Naive thymus-derived CD4-positive, alpha-beta T cell (primary cell): ENCODE measurements around the gene SNAI1. TPM values are rescaled to one million over a fixed set of nuclear protein-coding genes. Genes with fewer than 3 reads are reported as not detected.
A peak's percentile ranks its signal among the peaks of the same experiment; 100 is the strongest.

ENCODE experiments used
- ATAC-seq: fragments of 150-1000 bp; cut with Tn5 transposase; 2 replicates; pipeline ENCODE4 v1.10.0; 2021; ENCODE audit warnings: mild to moderate bottlenecking, moderate library complexity
- CTCF ChIA-PET: fragments of 350-600 bp; sonication (Branson Sonifier 250); formaldehyde crosslinking; loops from one replicate; lab custom pipeline; 2021; ENCODE audit warnings: antibody characterized with exemption; lab: Charles Lee
- POLR2A ChIA-PET: fragments of 350-600 bp; sonication (Branson Sonifier 250); formaldehyde crosslinking; loops from one replicate; lab custom pipeline; 2021; ENCODE audit warnings: antibody characterized with exemption, inconsistent platforms; lab: Charles Lee
- DNase-seq, 9 donors: peaks; one replicate each; pipeline versions ENCODE4 v3.0.0 to v3.0.0-alpha.2; 2020 to 2022; ENCODE audit warnings: mixed read lengths in 1 of 9
- H3K27ac ChIP-seq: one replicate; pipeline ENCODE4 v1.7.0; 2013; ENCODE audit warnings: mild to moderate bottlenecking, low read depth, low read length, moderate library complexity
- H3K27me3 ChIP-seq, 2 donors: one replicate each; pipeline ENCODE4 v1.7.0; 2013; ENCODE audit warnings: low read length in 2 of 2, mild to moderate bottlenecking in 2 of 2, moderate library complexity in 2 of 2; ENCODE audit not compliant: control insufficient read depth in 2 of 2, insufficient read depth in 2 of 2
- H3K36me3 ChIP-seq, 3 experiments: 1 replicate in 2 of 3; 2 replicates in 1 of 3; pipeline ENCODE4 v1.7.0; 2013; ENCODE audit warnings: low read length in 3 of 3, mild to moderate bottlenecking in 3 of 3, moderate library complexity in 1 of 3; ENCODE audit not compliant: insufficient read depth in 3 of 3, control insufficient read depth in 2 of 3
- H3K4me1 ChIP-seq, 2 donors: one replicate each; pipeline ENCODE4 v1.7.0; 2013; ENCODE audit warnings: low read length in 2 of 2, mild to moderate bottlenecking in 2 of 2, moderate library complexity in 1 of 2; ENCODE audit not compliant: control insufficient read depth in 2 of 2, insufficient read depth in 2 of 2
- H3K4me3 ChIP-seq: 2 replicates; pipeline ENCODE4 v1.7.0; 2013; ENCODE audit warnings: mild to moderate bottlenecking, low read length
- H3K9me3 ChIP-seq, 3 experiments: 1 replicate in 2 of 3; 2 replicates in 1 of 3; pipeline ENCODE4 v1.7.0; 2013; ENCODE audit warnings: low read length in 3 of 3; ENCODE audit not compliant: control insufficient read depth in 2 of 3
- H3K27ac Mint-ChIP-seq, 9 donors: one replicate each; pipeline ENCODE4 v1.8.0; 2020 to 2022; ENCODE audit warnings: mixed read lengths in 9 of 9, mild to moderate bottlenecking in 8 of 9, moderate library complexity in 5 of 9, inconsistent platforms in 2 of 9
- H3K27me3 Mint-ChIP-seq, 5 donors: one replicate each; pipeline ENCODE4 v1.8.0; 2021 to 2022; ENCODE audit warnings: mixed read lengths in 5 of 5, mild to moderate bottlenecking in 1 of 5
- H3K36me3 Mint-ChIP-seq, 5 donors: one replicate each; pipeline ENCODE4 v1.8.0; 2020 to 2022; ENCODE audit warnings: mixed read lengths in 5 of 5, mild to moderate bottlenecking in 3 of 5, inconsistent platforms in 1 of 5
- H3K4me1 Mint-ChIP-seq, 7 donors: one replicate each; pipeline ENCODE4 v1.8.0; 2020 to 2022; ENCODE audit warnings: mixed read lengths in 7 of 7, mild to moderate bottlenecking in 3 of 7, inconsistent platforms in 1 of 7
- H3K4me3 Mint-ChIP-seq, 10 donors: one replicate each; pipeline ENCODE4 v1.8.0; 2020 to 2022; ENCODE audit warnings: mild to moderate bottlenecking in 10 of 10, mixed read lengths in 10 of 10, moderate library complexity in 6 of 10, inconsistent platforms in 2 of 10
- H3K9me3 Mint-ChIP-seq, 11 donors: one replicate each; pipeline ENCODE4 v1.8.0; 2020 to 2022; ENCODE audit warnings: mixed read lengths in 11 of 11, mild to moderate bottlenecking in 4 of 11, inconsistent platforms in 1 of 11, moderate library complexity in 1 of 11
- intact Hi-C, 2 donors: fragments of 100-400 bp; cut with micrococcal nuclease; formaldehyde crosslinking; loops; one replicate each; pipeline ENCODE4 v1.15.1; 2023
- polyA plus RNA-seq, 2 donors: library from polyadenylated mRNA; unstranded; fragments of 300-500 nt; fragmentation: Illumina TruSeq; gene quantifications; one replicate each; pipeline ENCODE4 v1.2.3, GENCODE V29; 2021
- total RNA-seq, 6 experiments: library from RNA in 5 of 6; stranded (reverse) in 5 of 6; gene quantifications; 1 replicate in 5 of 6; 2 replicates in 1 of 6; pipeline ENCODE4 v1.2.3 and lab custom pipeline; 2021 to 2026

SNAI1 gene
- total RNA-seq, result 1 to 10 TPM in 2 of 5 experiments, under 1 TPM in 3; 0.22 to 7.0 (median 0.34) TPM
- under 1 TPM; 0.28 to 0.34 TPM for polyA plus RNA-seq
- 16.0 reads per million, percentile 45 among the genes with 10 or more reads in this experiment for total RNA-seq (lab: John Stamatoyannopoulos, UW)

DNA sequence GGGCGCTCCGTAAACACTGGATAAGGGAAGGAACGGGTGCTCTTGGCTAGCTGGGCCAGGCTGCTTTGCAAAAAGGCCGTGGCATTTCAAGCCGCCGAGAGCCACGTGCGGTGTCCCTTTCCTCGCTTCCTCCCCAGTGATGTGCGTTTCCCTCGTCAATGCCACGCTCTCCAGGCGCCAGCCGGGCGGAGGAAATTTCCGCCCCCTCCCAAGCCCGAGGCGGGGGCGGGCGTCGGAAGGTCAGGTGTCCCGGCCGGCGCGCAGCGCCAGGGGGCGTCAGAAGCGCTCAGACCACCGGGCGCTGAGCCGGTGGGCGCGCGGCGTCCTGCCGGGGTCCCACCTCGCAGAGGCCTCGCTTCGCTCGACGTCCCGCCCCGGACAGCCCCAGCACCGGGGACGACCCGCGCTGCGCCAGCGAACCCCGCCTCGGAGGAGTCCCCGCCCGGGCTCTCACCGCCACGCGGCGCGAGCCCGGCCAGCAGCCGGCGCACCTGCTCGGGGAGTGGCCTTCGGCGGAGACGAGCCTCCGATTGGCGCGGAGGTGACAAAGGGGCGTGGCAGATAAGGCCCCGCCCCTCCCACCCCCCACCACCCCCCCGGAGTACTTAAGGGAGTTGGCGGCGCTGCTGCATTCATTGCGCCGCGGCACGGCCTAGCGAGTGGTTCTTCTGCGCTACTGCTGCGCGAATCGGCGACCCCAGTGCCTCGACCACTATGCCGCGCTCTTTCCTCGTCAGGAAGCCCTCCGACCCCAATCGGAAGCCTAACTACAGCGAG, at the start of gene SNAI1:
SNAI1 (plus strand) TSS at position 635 of the 777 bp plus-strand sequence; CDS start at position 715, 80 bp downstream.
- H3K27ac ChIP-seq, result peak within 1 kb of the TSS; percentile 72
- Mint-ChIP-seq H3K4me3 (peak within 1 kb of the TSS; percentile 67 to 85 (median 76)), H3K9me3 (no peaks in the 10 kb centered on the region), H3K27ac (peak within 1 kb of the TSS; percentile 2 to 88 (median 68)), H3K36me3 (no peaks in the 10 kb centered on the region), H3K4me1 (peaks cover 12 to 31% (median 25%) of the 10 kb centered on the region in 7 donors), H3K27me3 (peaks cover 0 to 37% (median 0%) of the 10 kb centered on the region in 5 donors)
- H3K4me3 ChIP-seq, result peak within 1 kb of the TSS; percentile 57
- no peaks in the 10 kb centered on the region for H3K27me3 ChIP-seq
- peak; percentile 67 to 86 (median 84) for DNase-seq
- H3K9me3 ChIP-seq, result no peaks in the 10 kb centered on the region
- no peaks in the 10 kb centered on the region for H3K36me3 ChIP-seq
- ChIA-PET POLR2A (interaction anchor here (0.7 to 3.8 kb wide), 5 partner anchors 46 to 187 kb away, joined by 3 to 21 read pairs (median 3); partner anchors contain the start of genes PEDS1, RNF114 and SLC9A8), CTCF (interaction anchor here (0.6 to 4.6 kb wide), 5 partner anchors 86 to 203 kb away, joined by 3 to 45 read pairs (median 10); no protein-coding TSS in a partner anchor)
- H3K4me1 ChIP-seq, result peaks cover 11 to 18% of the 10 kb centered on the region in 2 donors
- ATAC-seq, result peak; percentile 97
- intact Hi-C loops, result loop anchor here (1.0 to 5.0 kb wide), 4 partner anchors 46 to 748 kb away; partner anchors contain the start of genes RNF114 (in 2 of the 2), UBE2V1 (in 2 of the 2) and PARD6B (in 1 of the 2)

DNA sequence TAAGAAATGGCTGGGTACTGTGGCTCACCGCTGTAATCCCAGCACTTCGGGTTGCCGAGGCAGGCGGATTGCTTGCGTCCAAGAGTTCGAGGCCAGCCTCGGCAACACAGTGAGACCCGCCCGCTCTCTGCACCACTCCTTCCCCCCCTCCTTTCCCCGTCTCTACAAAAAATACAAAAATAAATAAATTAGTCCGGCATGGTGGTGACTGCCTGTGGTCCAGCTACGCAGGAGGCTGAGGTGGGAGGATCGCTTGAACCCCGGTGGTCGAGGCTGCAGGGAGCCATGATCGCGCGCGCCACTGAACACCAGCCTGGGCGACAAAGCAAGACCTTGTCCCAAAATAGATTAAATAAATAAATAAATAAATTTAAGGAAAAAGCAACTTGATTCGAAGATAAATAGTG, 47.0 kb upstream of the SNAI1 start:
- Mint-ChIP-seq H3K36me3 (peaks cover 0 to 6% (median 0%) of the 10 kb centered on the region in 5 donors), H3K4me3 (peak overlapping the region; percentile 74 to 100 (median 98)), H3K27ac (peak overlapping the region in 8 of 9 donors; percentile 59 to 97 (median 93)), H3K9me3 (peaks cover 0 to 2% (median 0%) of the 10 kb centered on the region in 11 donors), H3K4me1 (peaks cover 33 to 55% (median 47%) of the 10 kb centered on the region in 7 donors), H3K27me3 (no peaks in the 10 kb centered on the region)
- ChIA-PET POLR2A (interaction anchor here (0.6 to 4.4 kb wide), 5 partner anchors 8 to 747 kb away, joined by 3 to 44 read pairs (median 3); partner anchors contain the start of gene SPATA2), CTCF (interaction anchor here (1.0 kb wide), 1 partner anchor 18 kb away, joined by 3 read pairs; no protein-coding TSS in a partner anchor)
- DNase-seq, result no peak
- Histone ChIP-seq H3K27ac (peak overlapping the region; percentile 95), H3K36me3 (peaks cover 0 to 13% (median 4%) of the 10 kb centered on the region in 3 experiments), H3K4me1 (peaks cover 20 to 27% of the 10 kb centered on the region in 2 donors), H3K27me3 (no peaks in the 10 kb centered on the region), H3K9me3 (no peaks in the 10 kb centered on the region), H3K4me3 (peak overlapping the region; percentile 43)
- intact Hi-C loops, result loop anchor here (1.0 to 10.0 kb wide), 14 partner anchors 7 to 1011 kb away; partner anchors contain the start of genes PTPN1 (in 2 of the 2), SNAI1 (in 2 of the 2), SPATA2 (in 2 of the 2) and ADNP (in 1 of the 2)
- ATAC-seq, result no peak

DNA sequence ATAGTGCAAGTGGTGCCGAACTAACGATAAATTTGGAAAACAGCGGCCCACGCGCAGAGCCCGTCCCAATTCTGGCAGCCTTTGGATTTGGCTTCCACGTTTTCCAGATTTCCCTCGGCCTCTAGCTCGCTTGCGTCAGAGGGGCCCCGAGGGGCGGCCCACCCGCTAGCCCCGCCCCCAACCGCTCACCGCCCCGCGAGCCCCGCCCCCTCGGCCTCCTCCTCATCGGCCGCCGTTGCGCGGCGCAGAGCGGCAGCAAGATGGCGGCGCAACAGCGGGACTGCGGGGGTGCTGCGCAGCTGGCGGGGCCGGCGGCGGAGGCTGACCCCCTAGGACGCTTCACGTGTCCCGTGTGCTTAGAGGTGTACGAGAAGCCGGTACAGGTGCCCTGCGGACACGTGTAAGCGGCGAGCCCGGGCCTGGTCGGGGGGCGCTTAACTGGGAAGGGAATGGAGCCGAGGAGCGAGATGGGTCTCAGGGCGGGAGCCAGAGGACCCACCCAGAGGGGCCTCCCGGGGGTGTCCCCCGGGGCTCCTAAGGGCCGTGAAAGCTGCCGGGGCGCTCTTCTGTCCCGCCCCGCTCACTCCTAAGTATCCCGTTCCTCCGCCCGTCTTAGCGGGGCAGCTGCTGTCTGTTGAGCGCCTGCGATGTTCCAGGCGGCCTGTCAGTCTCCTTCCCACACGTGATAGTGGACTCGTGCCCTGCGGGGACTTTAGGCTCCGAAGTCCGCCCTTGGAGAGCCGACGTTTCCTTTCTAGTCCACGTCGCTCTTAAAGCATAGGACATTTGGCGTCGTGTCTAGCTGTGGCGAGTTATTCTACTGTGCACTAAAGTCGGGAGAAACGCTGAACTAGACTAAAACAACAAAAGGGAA, 46.4 kb upstream of the SNAI1 start, which contains the start of gene RNF114:
RNF114 (plus strand) TSS at position 245 of the 874 bp plus-strand sequence; CDS start at position 261, 16 bp downstream.
- Histone ChIP-seq H3K4me3 (peak within 1 kb of the TSS; percentile 90), H3K27me3 (no peaks in the 10 kb centered on the region), H3K4me1 (peaks cover 20 to 27% of the 10 kb centered on the region in 2 donors), H3K36me3 (peaks cover 0 to 19% (median 4%) of the 10 kb centered on the region in 3 experiments), H3K9me3 (no peaks in the 10 kb centered on the region), H3K27ac (peak within 1 kb of the TSS; percentile 95)
- intact Hi-C loops, result loop anchor here (1.0 to 10.0 kb wide), 14 partner anchors 8 to 1012 kb away; partner anchors contain the start of genes PTPN1 (in 2 of the 2), SNAI1 (in 2 of the 2), SPATA2 (in 2 of the 2) and ADNP (in 1 of the 2)
- peak within 1 kb of the TSS; percentile 83 to 98 (median 95) for H3K27ac Mint-ChIP-seq
- H3K4me3 Mint-ChIP-seq, result peak within 1 kb of the TSS; percentile 95 to 100 (median 98)
- ChIA-PET POLR2A (interaction anchor here (0.6 to 4.4 kb wide), 11 partner anchors 8 to 748 kb away, joined by 3 to 44 read pairs (median 4); partner anchors contain the start of gene SPATA2), CTCF (interaction anchor here (1.0 to 1.5 kb wide), 2 partner anchors 9 to 19 kb away, joined by 3 to 4 read pairs; no protein-coding TSS in a partner anchor)
- ATAC-seq, result peak; percentile 99
- no peaks in the 10 kb centered on the region for H3K27me3 Mint-ChIP-seq
- peaks cover 2 to 12% (median 5%) of the 10 kb centered on the region in 5 donors for H3K36me3 Mint-ChIP-seq
- peaks cover 36 to 61% (median 53%) of the 10 kb centered on the region in 7 donors for H3K4me1 Mint-ChIP-seq
- peak; percentile 79 to 92 (median 86) for DNase-seq
- peaks cover 0 to 2% (median 0%) of the 10 kb centered on the region in 11 donors for H3K9me3 Mint-ChIP-seq

DNA sequence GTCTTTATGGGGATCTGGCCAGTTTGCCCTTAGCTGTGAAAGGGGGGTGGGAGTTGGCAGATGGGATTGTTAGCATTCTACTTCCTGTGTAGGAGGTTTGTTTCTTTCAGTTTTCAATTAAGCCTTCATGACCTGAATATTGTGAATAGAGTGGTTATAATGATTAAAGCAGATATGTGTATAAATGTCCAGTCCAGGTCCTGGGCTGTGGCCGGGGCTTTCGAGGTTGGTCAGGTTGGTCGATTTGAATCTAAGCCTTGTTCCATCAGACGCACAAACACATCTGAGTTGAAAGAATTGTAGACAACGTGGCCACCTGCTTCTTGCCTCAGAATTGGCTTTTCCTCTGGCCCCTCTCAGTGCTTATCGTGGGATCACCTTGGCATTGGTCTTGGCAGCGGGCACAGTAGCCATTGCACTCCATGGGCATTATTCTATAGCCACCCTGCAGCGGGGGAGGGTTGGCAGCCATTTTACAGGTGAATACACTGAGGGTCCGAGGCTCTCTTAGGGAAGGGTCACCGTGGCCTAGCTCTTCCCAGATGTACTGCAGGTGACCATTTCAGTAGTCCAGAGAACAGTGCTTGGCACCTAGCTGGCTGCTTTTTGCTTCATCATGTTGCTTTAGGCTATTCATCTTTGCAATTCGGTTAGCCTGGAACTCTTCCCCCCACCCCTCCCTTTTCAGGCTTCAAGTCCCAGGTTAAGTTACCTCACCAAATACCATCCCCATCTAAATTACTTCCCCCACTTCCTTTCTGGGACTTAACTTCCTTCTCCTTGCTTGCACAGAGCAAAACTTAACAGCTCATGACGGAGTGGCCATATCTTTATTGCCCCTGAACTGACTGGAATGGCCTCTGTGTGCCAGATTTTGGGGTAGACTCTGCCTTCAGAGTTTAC, 45.5 kb upstream of the SNAI1 start:
- Mint-ChIP-seq H3K36me3 (peaks cover 5 to 14% (median 7%) of the 10 kb centered on the region in 5 donors), H3K27me3 (no peaks in the 10 kb centered on the region), H3K27ac (peak overlapping the region; percentile 83 to 98 (median 95)), H3K4me1 (peaks cover 37 to 66% (median 56%) of the 10 kb centered on the region in 7 donors), H3K4me3 (peak overlapping the region; percentile 95 to 100 (median 98)), H3K9me3 (peaks cover 0 to 2% (median 0%) of the 10 kb centered on the region in 11 donors)
- Histone ChIP-seq H3K4me1 (peaks cover 20 to 27% of the 10 kb centered on the region in 2 donors), H3K27ac (peak overlapping the region; percentile 95), H3K9me3 (no peaks in the 10 kb centered on the region), H3K27me3 (no peaks in the 10 kb centered on the region), H3K4me3 (peak overlapping the region; percentile 90), H3K36me3 (peaks cover 4 to 23% (median 4%) of the 10 kb centered on the region in 3 experiments)
- ChIA-PET POLR2A (interaction anchor here (0.5 to 4.4 kb wide), 9 partner anchors 9 to 210 kb away, joined by 3 to 44 read pairs (median 4); partner anchors contain the start of gene SPATA2), CTCF (interaction anchor here (1.5 kb wide), 1 partner anchor 9 kb away, joined by 4 read pairs; no protein-coding TSS in a partner anchor)
- peak in 3 of 9 donors; percentile 23 to 27 (median 25) for DNase-seq
- intact Hi-C loops, result loop anchor here (2.0 to 10.0 kb wide), 8 partner anchors 124 to 1012 kb away; partner anchors contain the start of genes PTPN1 (in 2 of the 2), ADNP (in 1 of the 2), ARFGEF2 (in 1 of the 2) and B4GALT5 (in 1 of the 2)
- no peak for ATAC-seq
